Left ventricle myocardium inferior (tissue), 1 donor: ENCODE measurements around the gene GGACT. TPM values are rescaled to one million over a fixed set of nuclear protein-coding genes. Genes with fewer than 3 reads are reported as not detected.
"Not testable (repeated sequence)": the region's sequence is repeated elsewhere in the genome, so short reads cannot be mapped to it uniquely, and the experiment has no call there.

Experiments used
- DNase-seq: peaks from one replicate; pipeline ENCODE4 v3.0.0-alpha.2; 2020
- H3K27ac ChIP-seq: fragments of 200-600 bp; replicated peaks from 2 replicates; pipeline ENCODE4 v1.8.0; 2021
- H3K27me3 ChIP-seq: fragments of 200-600 bp; 2 replicates; pipeline ENCODE4 v1.8.0; 2021; ENCODE audit warnings: low read depth
- H3K36me3 ChIP-seq: fragments of 200-600 bp; 2 replicates; pipeline ENCODE4 v1.8.0; 2021
- H3K4me1 ChIP-seq: fragments of 200-600 bp; 2 replicates; pipeline ENCODE4 v1.8.0; 2021
- H3K4me3 ChIP-seq: fragments of 200-600 bp; 2 replicates; pipeline ENCODE4 v1.8.0; 2021; ENCODE audit warnings: mild to moderate bottlenecking, moderate library complexity
- H3K9me3 ChIP-seq: fragments of 200-600 bp; replicated peaks from 2 replicates; pipeline ENCODE4 v1.8.0; 2021
- CTCF ChIP-seq: fragments of 200-600 bp; IDR thresholded peaks from 2 replicates; pipeline ENCODE4 v1.8.0; 2021; ENCODE audit warnings: antibody characterized with exemption, mild to moderate bottlenecking, borderline replicate concordance
- intact Hi-C: fragments of 100-400 bp; cut with micrococcal nuclease; formaldehyde crosslinking; loops from one replicate; pipeline ENCODE4 v1.11.0; 2022
- total RNA-seq: library from RNA; stranded (reverse); fragmentation: NEBNext Ultra II Directional; extraction: Animal tissue kit (Norgen Biotek cat#: 25700); gene quantifications from one replicate; pipeline ENCODE4 v1.2.1, GENCODE V29; 2021
- donor health status: DM: no; HTN: yes; CAD: no; lungs with severe emphysema.

The GGACT gene
- total RNA-seq, 1 donor from 2014 or later, result 1.8 TPM

- Histone ChIP-seq H3K9me3 (peaks cover 5% of the 10 kb centered on the region), H3K27me3 (no peaks in the 10 kb centered on the region), H3K36me3 (peaks cover 39% of the 10 kb centered on the region), H3K4me1 (no peaks in the 10 kb centered on the region), H3K27ac (no peak overlapping the region), H3K4me3 (no peak overlapping the region)
- intact Hi-C loops, result no loop called here
- no peak for DNase-seq
- TF ChIP-seq CTCF, result no peak
Observed at GRCh38 chr13:100619940-100620339, 31.4 kb upstream of the GGACT start.

- H3K4me1 ChIP-seq, H3K27ac ChIP-seq, H3K9me3 ChIP-seq, intact Hi-C loops, H3K27me3 ChIP-seq, H3K4me3 ChIP-seq, DNase-seq: not testable (repeated sequence)
- peaks cover 30% of the 10 kb centered on the region for H3K36me3 ChIP-seq
Observed at GRCh38 chr13:100618897-100619296, 30.3 kb upstream of the GGACT start.

DNA sequence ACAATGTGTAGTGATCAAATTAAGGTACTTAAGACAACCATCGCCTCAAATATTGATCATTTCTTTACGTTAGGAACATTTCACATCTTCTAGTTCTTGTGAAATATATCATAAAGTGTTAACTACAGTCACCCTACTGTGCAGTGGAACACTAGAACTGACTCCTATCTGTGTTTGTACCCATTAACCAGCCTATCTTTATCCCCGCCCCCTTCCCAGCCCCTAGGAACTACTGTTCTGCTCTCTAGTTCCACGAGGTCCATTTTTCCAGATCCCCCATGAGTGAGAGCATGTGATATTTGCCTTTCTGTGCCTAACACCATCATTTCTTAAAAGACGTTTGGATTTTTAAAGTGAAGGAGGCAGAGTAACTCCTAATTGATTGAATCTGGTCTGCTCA is 24.4 kb upstream of the GGACT start:
- Histone ChIP-seq H3K27me3 (no peaks in the 10 kb centered on the region), H3K36me3 (peaks cover 26% of the 10 kb centered on the region), H3K4me1 (peaks cover 5% of the 10 kb centered on the region), H3K27ac (no peak overlapping the region), H3K9me3 (peaks cover 5% of the 10 kb centered on the region), H3K4me3 (no peak overlapping the region)
- no peak for DNase-seq
- TF ChIP-seq CTCF, result no peak
- intact Hi-C loops, result no loop called here

- Histone ChIP-seq H3K27ac (no peak overlapping the region), H3K36me3 (peaks cover 24% of the 10 kb centered on the region), H3K4me1 (peaks cover 5% of the 10 kb centered on the region), H3K4me3 (no peak overlapping the region), H3K9me3 (no peaks in the 10 kb centered on the region), H3K27me3 (no peaks in the 10 kb centered on the region)
- intact Hi-C loops, result no loop called here
- no peak for TF ChIP-seq CTCF
- DNase-seq, result no peak
Observed at GRCh38 chr13:100611678-100612492, 23.3 kb upstream of the GGACT start.

GRCh38 chr13:100610391-100611347 is 22.1 kb upstream of the GGACT start:
- Histone ChIP-seq H3K27ac (no peak overlapping the region), H3K4me3 (no peak overlapping the region), H3K4me1 (peaks cover 5% of the 10 kb centered on the region), H3K9me3 (no peaks in the 10 kb centered on the region), H3K27me3 (no peaks in the 10 kb centered on the region), H3K36me3 (peaks cover 29% of the 10 kb centered on the region)
- DNase-seq, result no peak
- intact Hi-C loops, result no loop called here
- no peak for TF ChIP-seq CTCF
